ENCODE results near the gene ZC2HC1B. TPM values are rescaled to one million over a fixed set of nuclear protein-coding genes. Genes with fewer than 3 reads are reported as not detected.

Gene ZC2HC1B
- total and polyA plus RNA-seq, 2 of the 8 experiments (the other 6 are each of a cell fraction or from before 2014, with no cell fraction given), result not detected

DNA sequence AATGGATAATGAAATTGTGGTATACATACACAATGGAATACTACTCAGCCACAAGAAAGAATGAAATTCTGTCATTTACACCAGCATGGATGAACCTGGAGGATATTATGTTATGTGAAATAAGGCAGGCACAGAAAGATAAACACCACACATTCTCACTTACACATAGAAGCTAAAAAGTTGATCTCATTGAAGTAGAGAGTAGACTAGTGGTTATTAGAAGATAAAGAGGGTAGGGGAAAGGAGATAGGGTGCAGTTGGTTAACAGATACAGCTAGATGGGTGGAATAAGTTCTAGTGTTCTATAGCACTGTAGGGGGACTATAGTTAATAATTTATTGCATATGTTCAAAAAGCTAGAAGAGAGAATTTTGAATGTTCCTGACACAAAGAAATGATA, 46.7 kb upstream of the ZC2HC1B start:
- Histone ChIP-seq H3K79me1 (ENCODE audit: low read depth, low read length) (no peaks in the 10 kb centered on the region), H2BK120ac (replicated peaks; ENCODE audit: low read depth, low read length) (no peak overlapping the region), H3K27me3 (replicated peaks in 1 of 4; ENCODE audit: control insufficient read depth in 3 of 4, extremely low read depth in 1 of 4, insufficient read depth in 3 of 4, low read length in 3 of 4) (no peaks in the 10 kb centered on the region), H3K27ac (ENCODE audit: low read depth, low read length) (no peak overlapping the region), H2BK5ac (ENCODE audit: low read depth, low read length) (no peak overlapping the region), H4K5ac (ENCODE audit: insufficient read length, low read depth, low read length) (no peak overlapping the region), H3K9me3 (ENCODE audit: insufficient read depth in 2 of 2, low read depth in 1 of 2, low read length in 1 of 2) (no peaks in the 10 kb centered on the region), H3K18ac (ENCODE audit: extremely low read depth, low read length) (no peak overlapping the region), H3K4me2 (ENCODE audit: insufficient read depth in 1 of 2, low read depth in 2 of 2, low read length in 2 of 2) (no peak overlapping the region), H3K4me3 (ENCODE audit: extremely low read depth in 1 of 4, insufficient read depth in 2 of 4, low read depth in 3 of 4, low read length in 4 of 4) (no peak overlapping the region), H3K9ac (replicated peaks in 1 of 4; ENCODE audit: extremely low read depth in 1 of 4, low read depth in 3 of 4, low read length in 3 of 4) (no peak overlapping the region), H4K8ac (ENCODE audit: extremely low read depth, insufficient read depth, low read length) (no peak overlapping the region), H3K36me3 (ENCODE audit: control insufficient read depth in 2 of 4, insufficient read depth in 4 of 4, low read length in 3 of 4) (peaks cover 0 to 10% (median 1%) of the 10 kb centered on the region in 4 experiments; a peak in 4 of 8 replicates), H3K4ac (replicated peaks; ENCODE audit: insufficient read length, low read depth, low read length) (no peak overlapping the region), H3K14ac (ENCODE audit: insufficient read length) (no peak overlapping the region), H4K20me1 (replicated peaks in 1 of 2; ENCODE audit: control insufficient read depth in 1 of 2, insufficient read depth in 2 of 2, low read length in 2 of 2) (no peaks in the 10 kb centered on the region), H3K56ac (replicated peaks; ENCODE audit: insufficient read length, low read depth, low read length) (no peak overlapping the region), H3K23me2 (ENCODE audit: low read depth, low read length) (no peaks in the 10 kb centered on the region), H3K79me2 (ENCODE audit: control insufficient read depth in 1 of 2, insufficient read depth in 2 of 2, low read length in 2 of 2) (no peaks in the 10 kb centered on the region), H2BK12ac (ENCODE audit: low read depth, low read length) (no peak overlapping the region), H4K91ac (replicated peaks; ENCODE audit: insufficient read length, low read length) (no peak overlapping the region), H3K4me1 (replicated peaks in 1 of 4; ENCODE audit: control insufficient read depth in 3 of 4, insufficient read depth in 4 of 4, low read length in 3 of 4) (no peaks in the 10 kb centered on the region), H2BK15ac (ENCODE audit: low read length) (no peak overlapping the region), H2AK5ac (ENCODE audit: low read depth, low read length) (no peak overlapping the region), H3K23ac (ENCODE audit: insufficient read length) (no peak overlapping the region), H2AFZ (ENCODE audit: low read length) (no peak overlapping the region), H2BK20ac (ENCODE audit: low read length) (no peak overlapping the region)
- ChIA-PET POLR2A (ENCODE audit: partially characterized antibody) (no interaction called here), CTCF (ENCODE audit: partially characterized antibody) (interaction anchor here (0.6 to 1.2 kb wide), 3 partner anchors 9 to 82 kb away, joined by 3 to 7 read pairs (median 3); no protein-coding TSS in a partner anchor)
- DNase-seq (ENCODE audit: low read depth in 1 of 2, low spot score in 2 of 2) (no peak), FAIRE-seq (no peak)
- TF ChIP-seq JUND (IDR thresholded peaks at IDR 0.05; ENCODE audit: low read length) (no peak), HDAC2 (IDR thresholded peaks at IDR 0.05; ENCODE audit: borderline replicate concordance in 1 of 2, low read depth in 2 of 2, low read length in 2 of 2) (no peak), GABPA (IDR thresholded peaks at IDR 0.05; ENCODE audit: borderline replicate concordance, insufficient read depth, low read length) (no peak), KDM5A (IDR thresholded peaks at IDR 0.05; ENCODE audit: low read length) (no peak), RFX5 (IDR thresholded peaks at IDR 0.05; ENCODE audit: borderline replicate concordance, low read depth, low read length) (no peak), JUN (IDR thresholded peaks at IDR 0.05; ENCODE audit: low read depth, low read length) (no peak)
